HG03571 (cell line): ENCODE data around the gene FBXL13.
A peak's percentile ranks its signal among the peaks of the same experiment; 100 is the strongest.
"Not testable (repeated sequence)": the region's sequence is repeated elsewhere in the genome, so short reads cannot be mapped to it uniquely, and the experiment has no call there.

Experiments used
- ATAC-seq: cut with Tn5 transposase; IDR thresholded peaks from one replicate; pipeline ENCODE4 v1.9.1; 2021; ENCODE audit not compliant: unreplicated experiment

Gene FBXL13

GRCh38 chr7:102902052-102902451, 172.5 kb downstream of the FBXL13 start:
- ATAC-seq: not testable (repeated sequence)

DNA sequence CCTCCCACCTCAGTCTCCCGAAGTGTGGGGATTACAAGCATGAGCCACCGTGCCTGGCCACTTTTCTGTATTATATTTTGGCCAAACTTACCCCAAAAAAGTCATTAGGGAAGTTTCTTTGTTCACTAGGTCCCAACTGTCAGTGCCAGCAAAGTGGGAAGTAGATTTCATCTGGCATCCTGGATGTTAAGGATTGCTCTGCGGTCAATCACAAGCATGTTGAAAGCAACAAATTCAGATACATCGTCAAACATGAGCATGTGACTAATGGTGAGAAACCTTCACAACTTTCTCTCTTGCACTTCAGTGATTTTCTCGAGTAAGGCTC, 176.1 kb downstream of the FBXL13 start:
- ATAC-seq: no peak

DNA sequence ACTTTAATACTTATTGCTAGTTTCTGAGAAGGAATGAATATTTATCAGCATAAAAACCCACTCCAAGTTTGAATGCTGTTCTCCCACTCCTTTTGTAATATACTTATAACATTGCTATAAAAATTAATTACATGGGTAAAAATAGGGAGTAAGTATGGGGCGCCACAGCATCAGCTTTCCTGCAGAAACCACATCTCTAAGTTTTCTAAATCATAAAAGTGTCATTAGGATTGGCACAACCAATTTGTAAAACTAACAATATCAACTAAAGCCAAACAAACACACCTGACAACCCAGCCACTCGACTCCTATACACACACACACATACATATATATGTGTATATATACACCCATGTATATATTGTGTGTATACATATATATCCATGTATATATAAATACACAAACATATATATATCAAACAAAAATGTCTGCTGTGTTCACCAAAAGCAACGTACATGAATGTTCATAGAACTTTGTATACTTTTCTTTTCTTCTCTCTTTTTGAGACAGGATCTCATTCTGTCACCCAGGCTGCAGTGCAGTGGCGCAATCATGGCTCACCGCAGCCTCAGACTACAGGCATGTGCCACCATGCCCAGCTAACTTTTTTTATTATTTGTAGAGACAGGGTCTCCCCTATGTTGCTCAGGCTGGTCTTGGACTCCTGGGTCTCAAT, 176.6 kb downstream of the FBXL13 start:
- no peak for ATAC-seq

- no peak for ATAC-seq
These were observed 177.4 kb downstream of the FBXL13 start for GRCh38 chr7:102897211-102897631.

- no peak for ATAC-seq
These were observed 178.0 kb downstream of the FBXL13 start for GRCh38 chr7:102896585-102896984.

- ATAC-seq: no peak
These were observed 179.0 kb downstream of the FBXL13 start for GRCh38 chr7:102895602-102896001.

GRCh38 chr7:102892631-102893278, 181.8 kb downstream of the FBXL13 start:
- no peak for ATAC-seq

GRCh38 chr7:102891693-102892261, 182.8 kb downstream of the FBXL13 start:
- ATAC-seq: no peak

- ATAC-seq: no peak
These were observed 183.5 kb downstream of the FBXL13 start for GRCh38 chr7:102890971-102891692.

DNA sequence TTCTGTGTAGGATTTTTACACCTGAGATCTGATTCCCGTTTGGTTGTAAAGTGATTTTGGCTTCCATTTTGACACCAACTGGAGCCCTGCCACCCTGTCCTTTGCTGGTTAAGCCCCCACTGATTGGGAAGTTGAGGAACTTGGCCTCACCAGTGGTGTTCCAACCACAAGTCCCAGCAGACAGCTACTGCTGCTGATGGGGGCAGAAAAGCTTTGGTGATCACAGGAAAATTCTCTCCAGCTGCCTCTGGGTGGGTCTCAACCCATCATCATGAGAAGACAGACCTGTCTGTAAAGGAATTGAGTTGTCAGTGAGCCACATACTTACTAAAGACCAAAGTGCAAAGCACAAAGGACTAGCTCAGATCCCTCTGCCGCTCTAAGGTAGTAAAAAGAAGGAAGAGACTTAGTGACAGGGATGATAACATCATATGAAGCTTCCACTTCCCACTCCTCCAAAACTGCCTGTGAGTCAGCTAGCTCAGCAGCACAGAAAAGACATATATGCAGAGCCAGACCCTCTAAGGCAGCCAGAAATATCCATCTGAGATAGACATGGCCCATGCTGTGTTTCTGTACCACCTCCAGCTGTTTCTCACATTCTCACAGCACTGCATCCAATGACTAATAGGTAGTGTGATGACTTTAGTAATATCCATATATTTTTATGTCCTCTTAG, 184.2 kb downstream of the FBXL13 start:
- no peak for ATAC-seq

DNA sequence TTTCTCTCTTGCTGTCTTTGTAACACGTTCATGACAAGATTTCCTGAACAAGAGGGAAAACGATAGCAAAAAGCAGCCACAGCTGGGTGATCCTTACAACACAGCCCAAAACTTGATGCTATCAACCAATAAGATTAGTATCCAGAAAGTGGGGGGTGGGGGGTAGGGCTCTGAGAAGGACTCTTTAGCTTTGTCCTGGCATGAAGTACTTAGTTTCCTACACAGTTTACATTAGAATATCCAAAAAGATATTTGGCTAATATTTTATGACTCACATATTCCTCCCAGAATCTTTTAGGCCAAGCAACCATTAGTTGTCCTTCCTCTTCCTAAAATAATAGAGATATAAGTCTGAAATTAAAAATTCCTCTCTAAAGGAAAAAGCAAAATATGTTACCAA, 184.7 kb downstream of the FBXL13 start:
- ATAC-seq: no peak

- ATAC-seq: no peak
These were observed 185.9 kb downstream of the FBXL13 start for GRCh38 chr7:102888561-102889233.

- ATAC-seq: no peak
These were observed 191.3 kb downstream of the FBXL13 start for GRCh38 chr7:102883098-102883860.

DNA sequence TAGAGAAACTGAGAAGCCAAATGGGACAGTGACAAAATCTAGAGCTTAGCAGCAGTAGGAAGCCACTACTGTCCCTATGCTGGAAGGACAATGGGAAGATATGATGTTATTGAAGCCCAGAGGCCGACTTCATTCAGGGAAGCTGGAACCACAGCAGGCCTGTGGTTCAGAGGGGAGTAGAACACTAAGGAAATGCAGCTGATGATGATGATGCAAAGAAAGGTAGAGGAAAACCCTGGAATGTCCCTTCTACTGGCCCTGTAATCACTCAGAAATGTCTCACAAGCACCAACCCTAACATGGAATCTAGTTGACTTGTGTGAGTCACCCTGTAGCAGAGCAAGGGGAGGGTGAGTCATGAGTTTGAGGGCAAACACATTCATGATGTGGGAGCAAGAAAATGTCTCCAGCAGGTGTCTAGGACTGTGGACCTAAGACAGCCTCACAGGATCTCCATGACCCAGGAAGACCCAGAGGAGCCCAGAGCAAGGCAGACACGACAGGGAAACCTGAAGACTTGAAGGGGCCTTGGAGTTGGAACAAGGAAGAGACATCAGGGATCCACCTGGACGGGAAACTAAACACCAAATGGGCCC, 198.8 kb downstream of the FBXL13 start:
- no peak for ATAC-seq

GRCh38 chr7:102874966-102875365, 199.6 kb downstream of the FBXL13 start:
- no peak for ATAC-seq

DNA sequence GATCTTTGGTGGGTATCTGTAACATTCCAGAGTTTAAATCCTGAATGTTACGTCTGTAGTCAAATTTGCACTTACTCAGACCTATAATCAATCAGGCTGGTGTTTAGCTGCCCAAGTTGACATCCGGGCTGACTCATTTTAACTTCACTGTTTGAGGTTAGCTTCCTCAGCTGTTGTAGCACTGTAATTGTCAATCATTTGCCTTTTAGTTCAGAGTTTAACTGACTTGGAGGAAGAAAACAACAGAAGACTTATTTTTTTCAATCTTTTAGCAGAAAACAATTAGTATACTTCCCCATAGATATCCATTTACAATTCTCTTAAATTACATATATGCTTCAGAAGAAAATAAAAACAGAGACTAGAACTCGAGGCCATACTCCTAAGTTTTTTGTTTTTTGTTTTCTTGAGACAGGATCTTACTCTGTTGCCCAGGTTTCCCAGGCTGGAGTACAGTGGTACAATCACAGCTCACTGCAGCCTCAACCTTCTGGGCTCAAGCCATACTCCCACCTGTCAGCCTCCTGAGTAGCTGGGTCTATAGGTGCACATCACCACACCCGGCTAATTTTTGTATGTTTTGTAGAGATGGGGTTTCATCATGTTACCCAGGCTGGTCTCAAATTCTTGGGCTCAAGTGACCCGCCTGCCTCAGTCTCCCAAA, 200.3 kb downstream of the FBXL13 start:
- ATAC-seq: peak; percentile 100

DNA sequence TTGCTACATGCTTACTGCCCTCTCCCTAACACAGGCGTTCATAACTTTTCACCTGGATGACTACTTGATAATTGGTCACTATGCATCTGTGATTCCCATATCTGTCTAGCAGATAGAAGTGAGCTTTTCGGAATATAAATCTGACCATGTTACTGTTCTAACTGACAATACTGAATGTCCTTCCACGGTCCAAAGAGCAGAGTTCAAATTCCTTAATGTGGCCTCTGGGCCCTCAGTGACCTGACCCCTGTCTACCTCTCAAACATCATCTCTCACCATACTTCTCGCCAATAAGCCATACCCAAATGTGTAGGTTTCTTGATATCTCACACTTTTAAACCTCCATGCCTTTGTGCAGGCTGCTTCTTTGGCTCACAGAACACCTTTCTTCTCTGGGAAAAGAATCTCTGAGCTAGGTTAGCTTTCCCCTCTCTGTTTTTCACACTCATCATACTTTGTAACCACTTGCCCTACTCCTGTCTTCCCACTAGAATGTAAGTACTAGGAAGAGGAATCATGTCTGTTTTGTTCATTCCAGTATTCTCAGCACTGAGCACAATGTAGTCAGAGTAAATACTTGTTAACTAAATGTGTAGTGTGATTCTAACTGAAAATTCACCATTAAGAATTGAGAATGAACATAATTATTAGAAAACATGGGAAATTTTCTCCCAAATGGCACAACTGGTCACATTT, 201.0 kb downstream of the FBXL13 start:
- peak; percentile 32 for ATAC-seq

DNA sequence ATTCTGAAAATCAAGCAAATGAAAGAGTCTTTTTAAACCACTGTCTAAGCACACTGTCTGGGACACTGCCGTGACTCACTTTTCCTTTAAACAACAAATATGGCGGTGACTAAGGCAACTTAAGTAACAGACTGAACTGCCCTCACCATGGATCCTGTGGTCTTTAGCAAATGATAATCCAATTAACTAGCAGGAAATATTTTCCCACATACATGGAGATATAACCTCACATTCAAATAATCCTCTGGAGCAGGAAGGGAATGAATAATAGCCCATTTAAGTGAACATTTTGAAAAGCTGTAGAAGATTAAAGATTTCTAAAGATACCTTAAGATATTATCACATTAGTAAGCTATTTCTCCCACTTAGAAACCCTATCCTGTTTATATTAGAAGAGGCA, 202.1 kb downstream of the FBXL13 start:
- ATAC-seq: no peak

DNA sequence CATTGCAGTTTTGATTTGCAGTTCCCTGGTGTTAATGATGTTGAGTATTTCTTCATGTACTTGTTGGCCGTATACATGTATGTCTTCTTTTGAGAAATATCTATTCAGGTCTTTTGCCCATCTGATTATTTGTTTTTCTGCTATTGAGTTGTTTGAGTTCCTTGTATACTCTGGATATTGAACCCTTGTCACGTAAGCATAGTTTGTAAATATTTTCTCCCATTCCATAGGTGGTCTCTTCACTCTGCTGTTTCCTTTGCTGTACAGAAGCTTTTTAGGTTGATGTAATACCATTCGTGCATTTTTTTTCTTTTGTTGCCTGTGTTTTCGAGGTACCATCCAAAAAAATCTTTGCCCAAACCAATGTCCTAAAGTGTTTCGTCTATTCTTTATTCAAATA, 205.4 kb downstream of the FBXL13 start:
- ATAC-seq: no peak
